ENCODE measurements around the gene RAE1.

RAE1 gene

DNA sequence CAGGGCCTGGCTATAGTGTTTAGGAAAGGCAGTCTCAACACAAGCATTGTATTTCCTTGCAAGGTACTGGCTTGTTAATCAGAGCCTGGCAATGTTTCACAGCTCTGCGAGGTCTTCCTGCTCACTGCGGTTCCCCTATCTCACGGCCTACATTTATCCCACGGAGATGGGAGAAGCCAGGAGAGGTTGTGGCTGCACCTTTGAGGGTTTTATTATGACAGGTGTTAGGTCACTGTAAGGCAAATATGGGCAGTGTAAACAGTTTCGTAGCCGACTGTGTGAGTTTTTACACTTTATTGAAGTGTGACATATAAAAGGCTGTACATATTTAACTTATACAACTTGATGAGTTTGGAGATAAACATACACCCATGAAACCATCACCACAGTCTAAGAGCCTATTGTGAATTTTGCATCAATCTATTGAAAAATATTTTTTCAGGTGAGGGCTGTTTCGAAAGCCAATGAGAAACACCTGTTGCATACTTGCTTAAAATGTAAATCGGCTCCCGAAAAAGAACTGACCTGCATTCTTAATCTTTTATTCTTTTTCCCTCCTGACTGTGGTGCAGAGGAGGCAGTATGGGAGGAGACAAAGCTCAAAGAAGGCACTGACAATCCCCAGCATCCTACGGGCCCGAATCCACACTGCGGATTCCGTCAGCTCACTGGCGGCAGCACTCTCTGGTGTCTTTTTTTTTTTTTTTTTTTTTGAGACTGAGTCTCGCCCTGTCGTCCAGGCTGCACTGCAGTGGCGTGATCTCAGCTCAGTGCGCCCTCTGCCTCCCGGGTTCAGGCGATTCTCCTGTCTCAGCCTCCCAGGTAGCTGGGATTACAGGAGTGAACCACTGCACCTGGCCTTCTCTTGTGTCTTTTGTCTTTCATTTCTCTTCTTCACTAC lies 32.6 kb downstream of the RAE1 start:
- Histone ChIP-seq H3K23ac (ENCODE audit: low read length) (no peak overlapping the region), H2BK12ac (ENCODE audit: low read length) (no peak overlapping the region), H3K36me3 (ENCODE audit: control insufficient read depth in 1 of 2, insufficient read depth in 2 of 2, low read length in 2 of 2) (peaks cover 4 to 10% of the 10 kb centered on the region in 2 experiments), H3K9me3 (ENCODE audit: insufficient read depth, low read depth, low read length) (peaks cover 4% of the 10 kb centered on the region), H2BK5ac (ENCODE audit: low read depth, low read length, poor library complexity) (no peak overlapping the region), H3K4ac (ENCODE audit: low read depth, low read length) (no peak overlapping the region), H3K18ac (ENCODE audit: low read length) (no peak overlapping the region), H3K4me3 (ENCODE audit: low read depth, low read length) (no peak overlapping the region), H3K4me2 (ENCODE audit: low read length) (no peak overlapping the region), H3K27ac (ENCODE audit: low read depth, low read length) (no peak overlapping the region), H2AK5ac (ENCODE audit: low read length) (no peak overlapping the region), H3K14ac (ENCODE audit: low read length) (no peak overlapping the region), H2BK120ac (ENCODE audit: insufficient read depth, low read length, poor library complexity) (no peak overlapping the region), H3K79me1 (ENCODE audit: low read length) (no peaks in the 10 kb centered on the region), H3K79me2 (ENCODE audit: control insufficient read depth, insufficient read depth, low read length, poor library complexity) (no peaks in the 10 kb centered on the region), H4K12ac (ENCODE audit: low read depth, low read length) (no peak overlapping the region), H3K4me1 (ENCODE audit: control insufficient read depth in 1 of 2, insufficient read depth in 2 of 2, low read length in 2 of 2) (no peaks in the 10 kb centered on the region), H4K91ac (ENCODE audit: low read depth, low read length) (no peak overlapping the region), H4K8ac (ENCODE audit: low read depth, low read length) (no peak overlapping the region), H3K27me3 (ENCODE audit: insufficient read depth, low read length) (no peaks in the 10 kb centered on the region), H3K9ac (ENCODE audit: low read length) (no peak overlapping the region), H2AFZ (ENCODE audit: insufficient read depth, low read length, poor library complexity) (no peak overlapping the region)
- no CpG with 5 or more reads among the region's 20 CpGs for WGBS (ENCODE audit: extremely low coverage, insufficient coverage, insufficient read length)
- no peak for DNase-seq

GRCh38 chr20:57384486-57384885 lies 33.4 kb downstream of the RAE1 start:
- Histone ChIP-seq H2AFZ (ENCODE audit: insufficient read depth, low read length, poor library complexity) (no peak overlapping the region), H2AK5ac (ENCODE audit: low read length) (no peak overlapping the region), H3K4ac (ENCODE audit: low read depth, low read length) (no peak overlapping the region), H2BK12ac (ENCODE audit: low read length) (no peak overlapping the region), H3K27ac (ENCODE audit: low read depth, low read length) (no peak overlapping the region), H3K36me3 (ENCODE audit: control insufficient read depth in 1 of 2, insufficient read depth in 2 of 2, low read length in 2 of 2) (peaks cover 4 to 9% of the 10 kb centered on the region in 2 experiments), H3K4me2 (ENCODE audit: low read length) (no peak overlapping the region), H3K27me3 (ENCODE audit: insufficient read depth, low read length) (no peaks in the 10 kb centered on the region), H4K12ac (ENCODE audit: low read depth, low read length) (no peak overlapping the region), H3K4me1 (ENCODE audit: control insufficient read depth in 1 of 2, insufficient read depth in 2 of 2, low read length in 2 of 2) (peaks cover 1 to 2% of the 10 kb centered on the region in 2 experiments), H3K9ac (ENCODE audit: low read length) (no peak overlapping the region), H3K79me1 (ENCODE audit: low read length) (peaks cover 3% of the 10 kb centered on the region), H3K23ac (ENCODE audit: low read length) (no peak overlapping the region), H2BK120ac (ENCODE audit: insufficient read depth, low read length, poor library complexity) (no peak overlapping the region), H3K79me2 (ENCODE audit: control insufficient read depth, insufficient read depth, low read length, poor library complexity) (no peaks in the 10 kb centered on the region), H4K8ac (ENCODE audit: low read depth, low read length) (no peak overlapping the region), H4K91ac (ENCODE audit: low read depth, low read length) (no peak overlapping the region), H3K9me3 (ENCODE audit: insufficient read depth, low read depth, low read length) (peaks cover 4% of the 10 kb centered on the region), H2BK5ac (ENCODE audit: low read depth, low read length, poor library complexity) (no peak overlapping the region), H3K4me3 (ENCODE audit: low read depth, low read length) (peak overlapping the region; percentile 30), H3K14ac (ENCODE audit: low read length) (no peak overlapping the region), H3K18ac (ENCODE audit: low read length) (no peak overlapping the region)
- no CpG with 5 or more reads among the region's 8 CpGs for WGBS (ENCODE audit: extremely low coverage, insufficient coverage, insufficient read length)
- no peak for DNase-seq

DNA sequence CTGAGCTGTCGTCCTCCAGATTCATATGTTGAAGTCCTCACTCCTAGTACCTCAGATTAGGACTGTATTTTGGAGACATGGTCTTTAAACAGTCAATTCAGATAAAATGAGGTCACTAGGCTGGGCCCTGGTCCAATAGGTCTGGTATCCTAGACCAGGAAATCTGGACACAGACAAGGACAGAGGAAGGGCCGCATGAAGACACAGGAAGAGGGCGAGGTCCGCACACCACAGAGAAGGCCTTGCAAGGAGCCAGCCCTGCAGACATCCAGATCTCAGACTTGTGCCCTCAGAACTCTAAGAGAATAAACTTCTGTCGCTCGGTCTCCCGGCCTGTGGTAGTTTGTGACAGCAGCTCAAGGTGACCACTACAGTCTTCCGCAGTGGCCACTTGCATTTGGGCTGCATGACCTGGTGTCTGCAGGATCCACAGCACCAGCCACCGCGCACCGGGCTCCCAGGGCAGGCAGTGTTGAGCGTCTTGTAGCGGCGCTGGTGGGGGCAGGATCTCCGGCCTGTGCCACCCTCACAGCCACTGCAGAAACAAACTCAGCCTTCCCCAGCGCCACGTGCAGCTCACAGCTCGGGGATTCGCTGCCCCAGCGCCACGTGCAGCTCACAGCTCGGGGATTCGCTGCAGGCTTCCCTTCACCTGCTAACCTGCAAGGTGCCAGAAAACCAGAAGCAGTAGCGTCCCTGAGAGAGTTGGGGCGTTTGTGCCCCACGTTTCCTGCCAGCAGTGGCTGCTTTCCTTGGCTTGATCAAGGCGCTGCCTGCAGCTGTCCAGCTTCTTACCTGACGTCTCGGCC lies 34.1 kb downstream of the RAE1 start:
- Histone ChIP-seq H4K8ac (ENCODE audit: low read depth, low read length) (no peak overlapping the region), H3K27ac (ENCODE audit: low read depth, low read length) (no peak overlapping the region), H3K23ac (ENCODE audit: low read length) (no peak overlapping the region), H3K9ac (ENCODE audit: low read length) (no peak overlapping the region), H3K4me2 (ENCODE audit: low read length) (no peak overlapping the region), H3K4me3 (ENCODE audit: low read depth, low read length) (no peak overlapping the region), H3K4ac (ENCODE audit: low read depth, low read length) (no peak overlapping the region), H2BK12ac (ENCODE audit: low read length) (no peak overlapping the region), H2AK5ac (ENCODE audit: low read length) (no peak overlapping the region), H2BK120ac (ENCODE audit: insufficient read depth, low read length, poor library complexity) (no peak overlapping the region), H3K79me2 (ENCODE audit: control insufficient read depth, insufficient read depth, low read length, poor library complexity) (no peaks in the 10 kb centered on the region), H4K91ac (ENCODE audit: low read depth, low read length) (no peak overlapping the region), H3K4me1 (ENCODE audit: control insufficient read depth in 1 of 2, insufficient read depth in 2 of 2, low read length in 2 of 2) (peaks cover 8 to 9% of the 10 kb centered on the region in 2 experiments), H2BK5ac (ENCODE audit: low read depth, low read length, poor library complexity) (no peak overlapping the region), H3K79me1 (ENCODE audit: low read length) (peaks cover 9% of the 10 kb centered on the region), H3K27me3 (ENCODE audit: insufficient read depth, low read length) (no peaks in the 10 kb centered on the region), H4K12ac (ENCODE audit: low read depth, low read length) (no peak overlapping the region), H3K9me3 (ENCODE audit: insufficient read depth, low read depth, low read length) (peaks cover 4% of the 10 kb centered on the region), H3K14ac (ENCODE audit: low read length) (no peak overlapping the region), H2AFZ (ENCODE audit: insufficient read depth, low read length, poor library complexity) (no peak overlapping the region), H3K18ac (ENCODE audit: low read length) (no peak overlapping the region), H3K36me3 (ENCODE audit: control insufficient read depth in 1 of 2, insufficient read depth in 2 of 2, low read length in 2 of 2) (peaks cover 4 to 8% of the 10 kb centered on the region in 2 experiments)
- no CpG with 5 or more reads among the region's 29 CpGs for WGBS (ENCODE audit: extremely low coverage, insufficient coverage, insufficient read length)
- DNase-seq = no peak

- Histone ChIP-seq H2BK12ac (ENCODE audit: low read length) (no peak overlapping the region), H3K9ac (ENCODE audit: low read length) (no peak overlapping the region), H3K79me2 (ENCODE audit: control insufficient read depth, insufficient read depth, low read length, poor library complexity) (peaks cover 2% of the 10 kb centered on the region), H3K4me1 (ENCODE audit: control insufficient read depth in 1 of 2, insufficient read depth in 2 of 2, low read length in 2 of 2) (peaks cover 14 to 15% of the 10 kb centered on the region in 2 experiments), H3K27ac (ENCODE audit: low read depth, low read length) (no peak overlapping the region), H3K9me3 (ENCODE audit: insufficient read depth, low read depth, low read length) (peaks cover 4% of the 10 kb centered on the region), H3K36me3 (ENCODE audit: control insufficient read depth in 1 of 2, insufficient read depth in 2 of 2, low read length in 2 of 2) (peaks cover 0 to 5% of the 10 kb centered on the region in 2 experiments), H2BK5ac (ENCODE audit: low read depth, low read length, poor library complexity) (no peak overlapping the region), H3K4me3 (ENCODE audit: low read depth, low read length) (no peak overlapping the region), H3K23ac (ENCODE audit: low read length) (no peak overlapping the region), H2BK120ac (ENCODE audit: insufficient read depth, low read length, poor library complexity) (no peak overlapping the region), H4K91ac (ENCODE audit: low read depth, low read length) (no peak overlapping the region), H2AK5ac (ENCODE audit: low read length) (no peak overlapping the region), H3K14ac (ENCODE audit: low read length) (no peak overlapping the region), H3K27me3 (ENCODE audit: insufficient read depth, low read length) (no peaks in the 10 kb centered on the region), H2AFZ (ENCODE audit: insufficient read depth, low read length, poor library complexity) (no peak overlapping the region), H3K4ac (ENCODE audit: low read depth, low read length) (no peak overlapping the region), H4K12ac (ENCODE audit: low read depth, low read length) (no peak overlapping the region), H3K4me2 (ENCODE audit: low read length) (no peak overlapping the region), H3K18ac (ENCODE audit: low read length) (no peak overlapping the region), H4K8ac (ENCODE audit: low read depth, low read length) (no peak overlapping the region), H3K79me1 (ENCODE audit: low read length) (peaks cover 14% of the 10 kb centered on the region)
- WGBS (ENCODE audit: extremely low coverage, insufficient coverage, insufficient read length) = no CpG with 5 or more reads among the region's 6 CpGs
- no peak for DNase-seq
Observed at GRCh38 chr20:57385940-57386339, 34.9 kb downstream of the RAE1 start.
